Ovary (tissue), 9 donors: Measurements from ENCODE around the gene EHD3. TPM values are rescaled to one million over a fixed set of nuclear protein-coding genes. Genes with fewer than 3 reads are reported as not detected.

Source experiments
- DNase-seq, 5 donors: peaks; one replicate each; pipeline ENCODE4 v3.0.0-alpha.2; 2019 to 2020
- H3K27ac ChIP-seq, 2 donors: fragments of 200-600 bp; one replicate each; pipeline versions ENCODE4 v1.5.1 to v1.8.0; 2019 to 2022
- H3K27me3 ChIP-seq: fragments of 200-600 bp; one replicate; pipeline ENCODE4 v1.8.0; 2022
- H3K36me3 ChIP-seq: fragments of 200-600 bp; sonication (generic); one replicate; pipeline ENCODE4 v1.5.1; 2019
- H3K4me1 ChIP-seq: one replicate; pipeline ENCODE4 v1.8.1; 2013; ENCODE audit warnings: mild to moderate bottlenecking, moderate library complexity; ENCODE audit not compliant: insufficient read depth
- H3K4me3 ChIP-seq: fragments of 200-600 bp; sonication (generic); one replicate; pipeline ENCODE4 v1.5.1; 2017
- H3K9me3 ChIP-seq, 2 donors: fragments of 200-600 bp in 1 of 2; sonication (generic) in 1 of 2; one replicate each; pipeline versions ENCODE4 v1.5.1 to v1.8.1; 2013 to 2019; ENCODE audit warnings: mild to moderate bottlenecking in 1 of 2, moderate library complexity in 1 of 2
- EP300 ChIP-seq: sonication (generic); formaldehyde crosslinking; IDR thresholded peaks from one replicate; pipeline ENCODE4 v1.6.1; 2017; ENCODE audit warnings: antibody characterized with exemption
- POLR2A ChIP-seq: fragments of 450-650 bp; IDR thresholded peaks from one replicate; pipeline ENCODE4 v1.6.1; 2017; ENCODE audit warnings: antibody characterized with exemption, mild to moderate bottlenecking, moderate library complexity
- WGBS, 3 donors: extraction: QIAGEN DNeasy Blood & Tissue Kit in 1 of 3; methylation state at CpG; one replicate each; pipeline versions ENCODE4 v1.1.5 to v1.1.7; 2013 to 2017; 5-methylcytosine and 5-hydroxymethylcytosine counted together
- intact Hi-C, 4 donors: fragments of 100-400 bp; cut with DNase I; formaldehyde crosslinking; loops; one replicate each; pipeline versions ENCODE4 v1.11.0 to v1.15.1; 2022 to 2023
- polyA plus RNA-seq, 2 donors: library from polyadenylated mRNA; stranded (reverse); fragments of 200-250 nt in 1 of 2; fragments of 350-450 nt in 1 of 2; fragmentation: Illumina TruSeq in 1 of 2; extraction: RNeasy Lipid Tissue Mini Kit (QIAGEN cat#74804) in 1 of 2; gene quantifications; one replicate each; pipeline ENCODE4 v1.2.3, GENCODE V29; 2013 to 2014
- total RNA-seq, 7 donors: library from RNA; depleted of rRNA in 2 of 7; stranded (reverse); fragments of >200 nt in 2 of 7; fragmentation: NEBNext Ultra II Directional in 3 of 7; extraction: Animal tissue kit (Norgen Biotek cat#: 25700) in 3 of 7; gene quantifications; one replicate each; pipeline versions ENCODE4 v1.1.0 to v1.2.4, GENCODE V29; 2016 to 2023
- TF ChIP-seq, protein P1 (sequence below), 3 donors: fragments of 450-650 bp in 2 of 3; fragments of 200-600 bp in 1 of 3; IDR thresholded peaks; one replicate each; pipeline versions ENCODE4 v1.5.1 to v1.8.0; 2016 to 2022; ENCODE audit warnings: antibody characterized with exemption in 3 of 3, mild to moderate bottlenecking in 1 of 3
- donor health status: DM: no; HTN: no; CAD: no; lungs with moderate emphysema.
- donor health status: DM: no; HTN: no; CAD: no.
- donor health status: Bipolar disorder and iron deficiency.
- donor health status: DM: yes; HTN: yes; CAD: no.
- donor health status: DM: no; HTN: no; CAD: no.
- donor health status: DM: yes; HTN: yes; CAD: no.

EHD3 gene
- total and polyA plus RNA-seq, 9 donors: 2.8 to 10.6 (median 3.5) TPM

DNA sequence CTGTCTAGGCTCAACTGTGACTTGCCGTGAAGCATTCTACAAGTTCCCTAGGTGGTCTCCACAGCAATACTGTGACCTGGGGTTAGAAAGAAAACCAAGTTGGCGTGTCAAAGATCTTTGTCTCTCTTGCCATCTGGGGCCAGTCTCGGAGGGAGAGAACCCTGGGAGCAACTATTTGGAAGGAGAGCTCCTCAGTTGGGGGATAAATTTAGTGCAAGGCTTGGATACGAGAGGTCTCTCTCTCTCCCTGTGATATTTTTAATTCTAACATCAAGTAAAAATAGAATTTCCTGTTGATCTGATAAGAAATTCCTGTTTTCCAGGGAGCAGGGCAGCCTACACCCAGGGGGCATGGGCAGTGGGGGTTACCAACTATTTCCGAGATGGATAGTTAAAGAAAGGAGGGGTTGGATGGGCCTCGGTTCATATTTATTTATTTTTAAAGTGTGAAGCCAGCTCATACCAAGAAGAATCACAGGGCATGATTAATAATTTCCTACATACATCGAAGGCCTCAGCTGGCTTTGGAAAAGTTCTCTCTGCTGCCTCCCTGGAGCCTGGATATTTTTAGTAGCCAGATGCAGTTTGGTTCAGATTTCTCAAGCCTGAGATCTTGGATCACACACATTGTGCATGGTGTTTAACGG, 62.8 kb downstream of the EHD3 start:
- intact Hi-C loops: no loop called here
- no peaks in the 10 kb centered on the region for H3K4me1 ChIP-seq
- WGBS, 3 donors: 57 to 64% (median 63%) methylated on average over 8 of the region's 8 CpGs
- no peak for DNase-seq
- H3K4me3 ChIP-seq: no peak overlapping the region
- no peaks in the 10 kb centered on the region for H3K27me3 ChIP-seq
- H3K27ac ChIP-seq: no peak overlapping the region
- no peak for TF ChIP-seq POLR2A
- TF ChIP-seq, protein P1, sequence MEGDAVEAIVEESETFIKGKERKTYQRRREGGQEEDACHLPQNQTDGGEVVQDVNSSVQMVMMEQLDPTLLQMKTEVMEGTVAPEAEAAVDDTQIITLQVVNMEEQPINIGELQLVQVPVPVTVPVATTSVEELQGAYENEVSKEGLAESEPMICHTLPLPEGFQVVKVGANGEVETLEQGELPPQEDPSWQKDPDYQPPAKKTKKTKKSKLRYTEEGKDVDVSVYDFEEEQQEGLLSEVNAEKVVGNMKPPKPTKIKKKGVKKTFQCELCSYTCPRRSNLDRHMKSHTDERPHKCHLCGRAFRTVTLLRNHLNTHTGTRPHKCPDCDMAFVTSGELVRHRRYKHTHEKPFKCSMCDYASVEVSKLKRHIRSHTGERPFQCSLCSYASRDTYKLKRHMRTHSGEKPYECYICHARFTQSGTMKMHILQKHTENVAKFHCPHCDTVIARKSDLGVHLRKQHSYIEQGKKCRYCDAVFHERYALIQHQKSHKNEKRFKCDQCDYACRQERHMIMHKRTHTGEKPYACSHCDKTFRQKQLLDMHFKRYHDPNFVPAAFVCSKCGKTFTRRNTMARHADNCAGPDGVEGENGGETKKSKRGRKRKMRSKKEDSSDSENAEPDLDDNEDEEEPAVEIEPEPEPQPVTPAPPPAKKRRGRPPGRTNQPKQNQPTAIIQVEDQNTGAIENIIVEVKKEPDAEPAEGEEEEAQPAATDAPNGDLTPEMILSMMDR (IDR thresholded peaks at IDR 0.05): no peak
- no peak for TF ChIP-seq EP300
- no peaks in the 10 kb centered on the region for H3K36me3 ChIP-seq
- H3K9me3 ChIP-seq: no peaks in the 10 kb centered on the region

DNA sequence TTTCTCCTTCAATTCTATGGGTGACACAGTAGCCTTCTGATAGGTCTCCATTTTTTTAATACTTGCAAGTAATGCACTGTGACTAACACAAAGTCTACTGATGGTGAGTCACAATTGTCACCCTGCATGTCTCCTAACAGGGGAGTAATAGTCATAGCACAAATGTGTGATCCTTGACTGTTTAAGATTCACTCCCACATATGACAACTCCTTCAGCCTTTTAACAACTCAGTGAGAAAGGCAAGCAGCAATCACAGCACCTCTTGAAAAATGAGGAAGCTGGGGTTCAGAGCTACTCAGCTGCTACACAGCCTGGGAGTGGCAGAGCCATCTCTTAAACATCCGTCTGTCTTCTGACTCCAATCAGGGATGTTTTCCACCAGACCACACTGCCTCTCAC, 63.8 kb downstream of the EHD3 start:
- Histone ChIP-seq H3K27me3 (no peaks in the 10 kb centered on the region), H3K4me3 (no peak overlapping the region), H3K27ac (no peak overlapping the region), H3K4me1 (no peaks in the 10 kb centered on the region), H3K36me3 (no peaks in the 10 kb centered on the region), H3K9me3 (no peaks in the 10 kb centered on the region)
- WGBS, 3 donors: 33 to 57% (median 53%) methylated on average over 1 of the region's 1 CpG
- intact Hi-C loops: no loop called here
- DNase-seq: no peak
- TF ChIP-seq, protein P1 (IDR thresholded peaks at IDR 0.05): no peak
- TF ChIP-seq EP300: no peak
- no peak for TF ChIP-seq POLR2A

DNA sequence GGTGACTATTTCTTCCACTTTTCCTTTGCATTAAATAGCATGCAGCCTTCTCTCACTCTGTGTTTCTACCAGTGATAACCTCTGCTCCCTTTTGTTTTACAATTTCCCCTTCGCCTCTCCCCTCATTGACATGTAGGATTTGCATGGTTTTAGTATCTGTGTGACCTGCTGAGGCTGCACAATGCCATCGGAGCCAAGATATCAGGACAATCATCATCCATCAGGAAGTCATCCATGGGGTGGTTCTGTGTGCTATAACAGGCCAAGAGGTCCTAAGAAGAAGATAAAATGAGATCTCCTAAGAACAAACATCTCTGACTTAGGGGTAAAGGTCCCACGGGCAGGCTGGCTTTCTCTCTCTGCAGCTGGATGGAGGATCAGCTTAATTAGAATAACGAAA, 65.6 kb downstream of the EHD3 start:
- no peak overlapping the region for H3K4me3 ChIP-seq
- WGBS, 3 donors: 35 to 54% (median 41%) methylated on average over 4 of the region's 4 CpGs
- DNase-seq: no peak
- H3K27ac ChIP-seq: no peak overlapping the region
- no peaks in the 10 kb centered on the region for H3K9me3 ChIP-seq
- intact Hi-C loops: no loop called here
- H3K4me1 ChIP-seq: no peaks in the 10 kb centered on the region
- no peaks in the 10 kb centered on the region for H3K27me3 ChIP-seq
- H3K36me3 ChIP-seq: no peaks in the 10 kb centered on the region
- TF ChIP-seq POLR2A (no peak), EP300 (no peak)
- TF ChIP-seq, protein P1 (IDR thresholded peaks at IDR 0.05): no peak

DNA sequence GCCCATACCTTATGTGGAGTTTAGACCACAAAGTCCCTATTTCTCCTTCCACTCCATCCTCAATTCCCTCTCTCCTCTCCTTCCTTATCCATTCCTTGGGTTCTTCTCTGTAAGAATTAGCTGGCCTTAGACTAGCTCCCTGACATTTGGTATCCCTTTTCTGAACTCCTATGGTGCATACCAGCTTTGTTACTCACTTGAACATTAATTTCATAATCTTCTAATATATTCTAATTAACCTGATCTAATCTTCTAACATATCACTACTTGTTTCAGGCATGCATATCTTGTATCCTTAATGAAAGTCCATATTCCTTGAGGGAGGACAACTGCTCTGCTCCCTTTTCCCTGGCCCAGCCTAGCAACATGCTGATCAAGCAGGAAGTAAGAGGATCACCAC, 66.4 kb downstream of the EHD3 start:
- intact Hi-C loops: no loop called here
- H3K27me3 ChIP-seq: no peaks in the 10 kb centered on the region
- DNase-seq: no peak
- no peak overlapping the region for H3K4me3 ChIP-seq
- H3K9me3 ChIP-seq: no peaks in the 10 kb centered on the region
- TF ChIP-seq EP300 (no peak), POLR2A (no peak)
- TF ChIP-seq, protein P1 (IDR thresholded peaks at IDR 0.05): no peak
- H3K27ac ChIP-seq: no peak overlapping the region
- H3K36me3 ChIP-seq: no peaks in the 10 kb centered on the region
- no peaks in the 10 kb centered on the region for H3K4me1 ChIP-seq
